Measurements from ENCODE around the gene TM4SF18.
A peak's percentile ranks its signal among the peaks of the same experiment; 100 is the strongest.
"Not testable (repeated sequence)": the region's sequence is repeated elsewhere in the genome, so short reads cannot be mapped to it uniquely, and the experiment has no call there.

Gene TM4SF18

GRCh38 chr3:149333176-149333859, at the start of gene TM4SF18:
Gene TM4SF18, minus strand, starts transcription at chr3:149333636. Its CDS starts 254 bp downstream, at chr3:149333382.
- DNase-seq, result no peak

GRCh38 chr3:149382518-149382917, 49.1 kb upstream of the TM4SF18 start:
- no peak for DNase-seq

- DNase-seq, result no peak
These were observed 48.6 kb upstream of the TM4SF18 start for GRCh38 chr3:149382101-149382467.

GRCh38 chr3:149381173-149382100, 48.0 kb upstream of the TM4SF18 start:
- DNase-seq, result no peak

GRCh38 chr3:149380220-149380619, 46.8 kb upstream of the TM4SF18 start:
- not testable (repeated sequence) for DNase-seq

- no peak for DNase-seq
These were observed 45.3 kb upstream of the TM4SF18 start for GRCh38 chr3:149378478-149379309.

GRCh38 chr3:149377408-149378364, 44.2 kb upstream of the TM4SF18 start, which contains the start of gene TM4SF1:
Gene TM4SF1, minus strand, starts transcription at chr3:149377649. Its CDS starts 102 bp downstream, at chr3:149377547.
- no peak for DNase-seq

- no peak for DNase-seq
These were observed 43.4 kb upstream of the TM4SF18 start for GRCh38 chr3:149376718-149377407.

- no peak for DNase-seq
These were observed 42.2 kb upstream of the TM4SF18 start for GRCh38 chr3:149375501-149376196.

GRCh38 chr3:149374793-149375500, 41.5 kb upstream of the TM4SF18 start:
- DNase-seq, result peak in 1 of 2 experiments; percentile 22

GRCh38 chr3:149374391-149374790, 41.0 kb upstream of the TM4SF18 start:
- no peak for DNase-seq

- DNase-seq, result peak; percentile 96 to 97
These were observed 40.0 kb upstream of the TM4SF18 start for GRCh38 chr3:149373235-149374125.

- DNase-seq, result no peak
These were observed 38.3 kb upstream of the TM4SF18 start for GRCh38 chr3:149371723-149372114.

GRCh38 chr3:149371001-149371722, 37.7 kb upstream of the TM4SF18 start:
- peak; percentile 58 to 74 for DNase-seq

- no peak for DNase-seq
These were observed 36.8 kb upstream of the TM4SF18 start for GRCh38 chr3:149369991-149370866.

GRCh38 chr3:149368674-149369497, 35.5 kb upstream of the TM4SF18 start:
- DNase-seq, result no peak
